Transverse colon (tissue), 4 donors: ENCODE results near the gene TBCEL. TPM values are rescaled to one million over a fixed set of nuclear protein-coding genes. Genes with fewer than 3 reads are reported as not detected.

Experiments used
- DNase-seq: peaks from one replicate; pipeline ENCODE4 v3.0.0-alpha.2; 2019
- H3K27ac ChIP-seq, 4 donors: fragments of 200-600 bp; sonication (generic); 2 replicates each; pipeline ENCODE4 v1.5.1; 2016 to 2018; ENCODE audit warnings: inconsistent platforms in 4 of 4
- H3K27me3 ChIP-seq: fragments of 200-600 bp; sonication (generic); 2 replicates; pipeline ENCODE4 v1.5.1; 2017; ENCODE audit warnings: inconsistent platforms
- H3K36me3 ChIP-seq, 4 donors: fragments of 200-600 bp; sonication (generic); 2 replicates each; pipeline ENCODE4 v1.5.1; 2017 to 2019; ENCODE audit warnings: inconsistent platforms in 4 of 4
- H3K4me1 ChIP-seq, 4 donors: fragments of 200-600 bp; sonication (generic); 2 replicates each; pipeline ENCODE4 v1.5.1; 2017 to 2020; ENCODE audit warnings: inconsistent platforms in 4 of 4
- H3K4me3 ChIP-seq, 4 donors: fragments of 200-600 bp; sonication (generic); 1 replicate in 1 of 4; 2 replicates in 3 of 4; pipeline versions ENCODE4 v1.5.1 to v1.6.1; 2017 to 2019; ENCODE audit warnings: inconsistent platforms in 4 of 4
- H3K9me3 ChIP-seq, 2 donors: fragments of 200-600 bp; sonication (generic); 2 replicates each; pipeline ENCODE4 v1.5.1; 2017 to 2019; ENCODE audit warnings: inconsistent platforms in 2 of 2
- CTCF ChIP-seq, 5 experiments: fragments of 200-600 bp in 3 of 5; fragments of 450-650 bp in 2 of 5; sonication (generic) in 3 of 5; IDR thresholded peaks; 1 replicate in 2 of 5; 2 replicates in 3 of 5; pipeline ENCODE4 v1.5.1; 2016 to 2017; ENCODE audit warnings: antibody characterized with exemption in 5 of 5, inconsistent platforms in 3 of 5, mild to moderate bottlenecking in 2 of 5, moderate library complexity in 1 of 5
- EP300 ChIP-seq: sonication (generic); formaldehyde crosslinking; IDR thresholded peaks from one replicate; pipeline ENCODE4 v1.6.1; 2017; ENCODE audit warnings: antibody characterized with exemption, low read depth
- POLR2A ChIP-seq: fragments of 450-650 bp; IDR thresholded peaks from one replicate; pipeline ENCODE4 v1.6.1; 2016; ENCODE audit warnings: antibody characterized with exemption, mild to moderate bottlenecking, moderate library complexity
- POLR2AphosphoS5 ChIP-seq, 3 donors: sonication (generic); formaldehyde crosslinking; IDR thresholded peaks; one replicate each; pipeline ENCODE4 v1.6.1; 2016; ENCODE audit warnings: antibody characterized with exemption in 3 of 3
- WGBS, 2 donors: methylation state at CpG; one replicate each; pipeline ENCODE4 v1.1.5; 2018; ENCODE audit warnings: low coverage in 1 of 2; 5-methylcytosine and 5-hydroxymethylcytosine counted together
- in situ Hi-C, 4 donors: fragments of 200-750 bp; cut with MboI; loops; one replicate each; pipeline versions ENCODE4 v1.15.0 to v1.15.1; 2017; ENCODE audit warnings: low sequenced_read_pairs in 3 of 4, low pct_ligation_motif_present in 1 of 4, low pct_unique_long_range_greater_than_20kb in 1 of 4
- intact Hi-C: fragments of 100-400 bp; cut with DNase I; formaldehyde crosslinking; loops from one replicate; pipeline ENCODE4 v1.15.1; 2023; ENCODE audit warnings: low total_unique reads
- total RNA-seq, 4 donors: library from RNA; depleted of rRNA; stranded (reverse); fragments of >200 nt; gene quantifications; one replicate each; pipeline ENCODE4 v1.1.0, GENCODE V29; 2016

Gene TBCEL
- total RNA-seq, result 10 to 100 TPM in 2 of 4 donors, 1 to 10 TPM in 2; 7.2 to 16.5 (median 10.5) TPM

GRCh38 chr11:121023848-121024751 lies at the start of gene TBCEL:
Gene TBCEL (plus strand): TSS chr11:121024102. CDS start chr11:121045691, 21,589 bp downstream.
- H3K36me3 ChIP-seq, result no peaks in the 10 kb centered on the region
- WGBS, 2 donors, result 1% methylated on average over 54 of the region's 54 CpGs; no CpG with 5 or more reads in 1 of the 2 donors
- no peaks in the 10 kb centered on the region for H3K9me3 ChIP-seq
- peak; percentile 83 for DNase-seq
- H3K4me1 ChIP-seq, result peaks cover 10 to 20% (median 13%) of the 10 kb centered on the region in 4 donors
- intact Hi-C loops, result no loop called here
- H3K27ac ChIP-seq, result peak within 1 kb of the TSS; percentile 17 to 75 (median 67)
- in situ Hi-C loops, result no loop called here
- peak within 1 kb of the TSS; percentile 62 to 83 (median 66) for H3K4me3 ChIP-seq
- H3K27me3 ChIP-seq, result no peaks in the 10 kb centered on the region
- TF ChIP-seq POLR2A (no peak), POLR2AphosphoS5 (IDR thresholded peaks at IDR 0.05) (peak in 2 of 3 donors; percentile 43 to 44)

GRCh38 chr11:120974466-120974865 lies 49.4 kb upstream of the TBCEL start:
- Histone ChIP-seq H3K27ac (no peak overlapping the region), H3K4me1 (no peaks in the 10 kb centered on the region), H3K4me3 (no peak overlapping the region), H3K27me3 (peaks cover 21% of the 10 kb centered on the region), H3K9me3 (no peaks in the 10 kb centered on the region), H3K36me3 (no peaks in the 10 kb centered on the region)
- in situ Hi-C loops (loop anchor here in 3 of 4 donors (25.0 kb wide), 1 partner anchor 462 kb away; the partner anchor contains the start of gene GRIK4 (in 3 of the 3)), intact Hi-C loops (no loop called here)
- TF ChIP-seq CTCF (IDR thresholded peaks at IDR 0.05) (no peak), POLR2AphosphoS5 (IDR thresholded peaks at IDR 0.05) (no peak), EP300 (no peak), POLR2A (no peak)
- no peak for DNase-seq
- 56 to 64% methylated on average over 5 to 9 of the region's 9 CpGs for WGBS, 2 donors

- Histone ChIP-seq H3K27me3 (peaks cover 21% of the 10 kb centered on the region), H3K4me1 (no peaks in the 10 kb centered on the region), H3K9me3 (no peaks in the 10 kb centered on the region), H3K36me3 (no peaks in the 10 kb centered on the region), H3K27ac (no peak overlapping the region), H3K4me3 (no peak overlapping the region)
- 39 to 48% methylated on average over 4 of the region's 4 CpGs for WGBS, 2 donors
- in situ Hi-C loops, result loop anchor here in 3 of 4 donors (25.0 kb wide), 1 partner anchor 463 kb away; the partner anchor contains the start of gene GRIK4 (in 3 of the 3)
- TF ChIP-seq POLR2A (no peak), EP300 (no peak)
- intact Hi-C loops, result no loop called here
- DNase-seq, result no peak
Observed at GRCh38 chr11:120974965-120975364, 48.9 kb upstream of the TBCEL start.

DNA sequence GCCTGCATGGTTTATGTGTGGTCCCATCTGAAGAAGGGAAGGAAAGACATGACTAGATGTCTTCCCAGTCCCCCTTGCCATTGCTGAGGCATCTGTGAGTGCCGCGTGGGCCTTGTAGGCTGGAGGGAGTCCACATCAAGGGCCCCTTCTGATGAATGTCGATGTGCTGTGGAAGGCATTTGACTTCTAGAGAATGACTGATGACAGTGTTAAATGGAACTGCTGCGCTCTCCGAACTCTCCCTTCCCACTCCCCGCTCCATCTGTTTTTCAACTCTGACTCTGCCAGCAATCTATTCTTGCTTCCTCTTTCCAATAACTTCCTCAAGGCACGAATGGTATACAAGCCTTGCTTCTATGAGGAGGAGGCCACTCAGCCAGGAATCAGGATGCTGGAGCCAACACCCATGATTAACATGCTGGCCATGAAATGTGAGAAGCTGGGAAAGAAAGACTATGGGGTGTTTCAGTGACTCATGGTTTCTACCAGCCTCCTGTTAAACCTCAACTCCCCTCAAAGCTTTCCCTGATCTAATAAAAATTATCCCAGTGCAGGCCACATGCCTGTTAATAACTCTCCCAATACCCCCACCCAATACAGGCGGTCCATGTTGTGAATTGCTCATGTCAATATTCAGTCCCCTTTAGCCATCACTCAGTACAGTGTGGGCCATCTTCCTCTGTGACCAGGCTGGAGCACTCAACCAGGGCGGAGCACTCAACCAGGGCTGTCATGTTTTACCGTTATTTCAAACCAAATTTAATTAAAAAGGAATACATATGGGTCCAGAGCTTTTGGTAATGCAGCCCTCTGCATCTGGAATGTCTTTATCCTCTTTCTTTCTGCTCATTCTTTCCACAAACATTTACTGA lies 46.4 kb upstream of the TBCEL start:
- WGBS, 2 donors, result 78 to 83% methylated on average over 7 to 10 of the region's 10 CpGs
- Histone ChIP-seq H3K36me3 (no peaks in the 10 kb centered on the region), H3K9me3 (no peaks in the 10 kb centered on the region), H3K4me3 (no peak overlapping the region), H3K27me3 (peaks cover 19% of the 10 kb centered on the region), H3K27ac (no peak overlapping the region), H3K4me1 (no peaks in the 10 kb centered on the region)
- in situ Hi-C loops, result no loop called here
- TF ChIP-seq CTCF (IDR thresholded peaks at IDR 0.05), result no peak
- no peak for TF ChIP-seq EP300
- TF ChIP-seq POLR2A, result no peak
- TF ChIP-seq POLR2AphosphoS5 (IDR thresholded peaks at IDR 0.05), result no peak
- no peak for DNase-seq
- intact Hi-C loops, result no loop called here

GRCh38 chr11:120978701-120979100 lies 45.2 kb upstream of the TBCEL start:
- intact Hi-C loops (no loop called here), in situ Hi-C loops (no loop called here)
- H3K27ac ChIP-seq, result no peak overlapping the region
- TF ChIP-seq EP300 (no peak), POLR2A (no peak), CTCF (IDR thresholded peaks at IDR 0.05) (no peak), POLR2AphosphoS5 (IDR thresholded peaks at IDR 0.05) (no peak)
- DNase-seq, result no peak
- peaks cover 19% of the 10 kb centered on the region for H3K27me3 ChIP-seq
- 67 to 84% methylated on average over 3 of the region's 3 CpGs for WGBS, 2 donors
- no peaks in the 10 kb centered on the region for H3K36me3 ChIP-seq
- H3K4me1 ChIP-seq, result no peaks in the 10 kb centered on the region
- H3K4me3 ChIP-seq, result no peak overlapping the region
- no peaks in the 10 kb centered on the region for H3K9me3 ChIP-seq
